Lower leg skin (tissue), 3 donors: Measurements from ENCODE around the gene LILRB5.

Experiments used
- POLR2A ChIP-seq, 2 donors: fragments of 450-650 bp; IDR thresholded peaks; one replicate each; pipeline ENCODE4 v1.6.1; 2016 to 2017; ENCODE audit warnings: antibody characterized with exemption in 2 of 2, mild to moderate bottlenecking in 1 of 2, moderate library complexity in 1 of 2
- TF ChIP-seq, protein P1 (sequence below), 3 donors: fragments of 450-650 bp; IDR thresholded peaks; one replicate each; pipeline ENCODE4 v1.5.1; 2016; ENCODE audit warnings: antibody characterized with exemption in 3 of 3, mild to moderate bottlenecking in 3 of 3, moderate library complexity in 2 of 3

- TF ChIP-seq POLR2A (IDR thresholded peaks at IDR 0.05): no peak
- TF ChIP-seq, protein P1, sequence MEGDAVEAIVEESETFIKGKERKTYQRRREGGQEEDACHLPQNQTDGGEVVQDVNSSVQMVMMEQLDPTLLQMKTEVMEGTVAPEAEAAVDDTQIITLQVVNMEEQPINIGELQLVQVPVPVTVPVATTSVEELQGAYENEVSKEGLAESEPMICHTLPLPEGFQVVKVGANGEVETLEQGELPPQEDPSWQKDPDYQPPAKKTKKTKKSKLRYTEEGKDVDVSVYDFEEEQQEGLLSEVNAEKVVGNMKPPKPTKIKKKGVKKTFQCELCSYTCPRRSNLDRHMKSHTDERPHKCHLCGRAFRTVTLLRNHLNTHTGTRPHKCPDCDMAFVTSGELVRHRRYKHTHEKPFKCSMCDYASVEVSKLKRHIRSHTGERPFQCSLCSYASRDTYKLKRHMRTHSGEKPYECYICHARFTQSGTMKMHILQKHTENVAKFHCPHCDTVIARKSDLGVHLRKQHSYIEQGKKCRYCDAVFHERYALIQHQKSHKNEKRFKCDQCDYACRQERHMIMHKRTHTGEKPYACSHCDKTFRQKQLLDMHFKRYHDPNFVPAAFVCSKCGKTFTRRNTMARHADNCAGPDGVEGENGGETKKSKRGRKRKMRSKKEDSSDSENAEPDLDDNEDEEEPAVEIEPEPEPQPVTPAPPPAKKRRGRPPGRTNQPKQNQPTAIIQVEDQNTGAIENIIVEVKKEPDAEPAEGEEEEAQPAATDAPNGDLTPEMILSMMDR (IDR thresholded peaks at IDR 0.05): no peak
These were observed 48.9 kb downstream of the LILRB5 start for GRCh38 chr19:54207983-54208783.
